PC-9 (cell line): Measurements from ENCODE around the gene SLC48A1. TPM values are rescaled to one million over a fixed set of nuclear protein-coding genes. Genes with fewer than 3 reads are reported as not detected.

ENCODE experiments used
- BruUV-seq: library from RNA; stranded (reverse); fragments of 400-500 nt; replicated peaks from 2 replicates; lab custom pipeline; 2021; lab: Mats Ljungman, UMichigan
- CTCF ChIA-PET: fragments of 300-600 bp; sonication (Branson Sonifier 250); formaldehyde crosslinking; loops from one replicate; lab custom pipeline; 2022; ENCODE audit warnings: antibody characterized with exemption; lab: Charles Lee
- POLR2A ChIA-PET: fragments of 300-600 bp; sonication (Branson Sonifier 250); formaldehyde crosslinking; loops from one replicate; lab custom pipeline; 2022; ENCODE audit warnings: antibody characterized with exemption; ENCODE audit not compliant: unreplicated experiment; lab: Charles Lee
- DNase-seq, 2 experiments: peaks; one replicate each; pipeline versions ENCODE4 v3.0.0 to v3.0.0-alpha.2; 2015 to 2022; ENCODE audit warnings: mixed read lengths in 1 of 2
- H2AFZ ChIP-seq: fragments of 200-600 bp; sonication (generic); 2 replicates; pipeline ENCODE4 v1.8.1; 2017; ENCODE audit warnings: antibody characterized with exemption
- H3F3A ChIP-seq: fragments of 200-600 bp; sonication (generic); 2 replicates; pipeline ENCODE4 v1.8.1; 2017; ENCODE audit warnings: antibody characterized with exemption, mild to moderate bottlenecking, low read depth; ENCODE audit not compliant: insufficient read depth
- H3K27ac ChIP-seq: fragments of 200-600 bp; sonication (generic); 2 replicates; pipeline ENCODE4 v1.6.1; 2016; ENCODE audit warnings: mixed run types
- H3K27me3 ChIP-seq: fragments of 200-600 bp; sonication (generic); 2 replicates; pipeline ENCODE4 v1.6.1; 2016; ENCODE audit warnings: low read depth, mixed run types; ENCODE audit not compliant: insufficient read depth
- H3K36me3 ChIP-seq: fragments of 200-600 bp; sonication (generic); 2 replicates; pipeline ENCODE4 v1.6.1; 2016; ENCODE audit warnings: low read depth, mixed run types
- H3K4me1 ChIP-seq: fragments of 200-600 bp; sonication (generic); replicated peaks from 2 replicates; pipeline ENCODE4 v1.6.1; 2016; ENCODE audit warnings: mixed run types; ENCODE audit not compliant: insufficient read depth
- H3K4me2 ChIP-seq: fragments of 200-600 bp; sonication (generic); 2 replicates; pipeline ENCODE4 v1.6.1; 2017; ENCODE audit warnings: mixed run types
- H3K4me3 ChIP-seq: fragments of 200-600 bp; sonication (generic); 2 replicates; pipeline ENCODE4 v1.6.1; 2016; ENCODE audit warnings: mixed run types
- H3K79me2 ChIP-seq: fragments of 200-600 bp; sonication (generic); 2 replicates; pipeline ENCODE4 v1.6.1; 2017; ENCODE audit warnings: low read depth, mixed run types
- H3K9me2 ChIP-seq: fragments of 200-600 bp; sonication (generic); 2 replicates; pipeline ENCODE4 v1.8.1; 2017; ENCODE audit warnings: mild to moderate bottlenecking; ENCODE audit not compliant: insufficient read depth
- H3K9me3 ChIP-seq: fragments of 200-600 bp; sonication (generic); 2 replicates; pipeline ENCODE4 v1.8.1; 2016; ENCODE audit warnings: low read depth; ENCODE audit not compliant: insufficient read depth
- H4K20me1 ChIP-seq: fragments of 200-600 bp; sonication (generic); 2 replicates; pipeline ENCODE4 v1.8.1; 2017; ENCODE audit not compliant: insufficient read depth
- EZH2 ChIP-seq: fragments of 200-600 bp; sonication (generic); IDR thresholded peaks from 2 replicates; pipeline ENCODE4 v1.8.0; 2017; ENCODE audit warnings: antibody characterized with exemption, low read depth
- intact Hi-C: fragments of 100-400 bp; cut with micrococcal nuclease; formaldehyde crosslinking; loops from one replicate; pipeline ENCODE4 v1.10.0; 2022; ENCODE audit not compliant: unreplicated experiment
- total RNA-seq: library from RNA; stranded (reverse); gene quantifications from 2 replicates; pipeline ENCODE4 v1.2.3, GENCODE V29; 2021
- TF ChIP-seq, protein P1 (sequence below): fragments of 200-600 bp; sonication (generic); conservative IDR thresholded peaks from 2 replicates; pipeline ENCODE4 v1.6.1; 2017; ENCODE audit warnings: mixed run types, antibody characterized with exemption, mild to moderate bottlenecking, moderate library complexity

Gene SLC48A1
- total RNA-seq, 1 experiment from 2014 or later, result 108 TPM

DNA sequence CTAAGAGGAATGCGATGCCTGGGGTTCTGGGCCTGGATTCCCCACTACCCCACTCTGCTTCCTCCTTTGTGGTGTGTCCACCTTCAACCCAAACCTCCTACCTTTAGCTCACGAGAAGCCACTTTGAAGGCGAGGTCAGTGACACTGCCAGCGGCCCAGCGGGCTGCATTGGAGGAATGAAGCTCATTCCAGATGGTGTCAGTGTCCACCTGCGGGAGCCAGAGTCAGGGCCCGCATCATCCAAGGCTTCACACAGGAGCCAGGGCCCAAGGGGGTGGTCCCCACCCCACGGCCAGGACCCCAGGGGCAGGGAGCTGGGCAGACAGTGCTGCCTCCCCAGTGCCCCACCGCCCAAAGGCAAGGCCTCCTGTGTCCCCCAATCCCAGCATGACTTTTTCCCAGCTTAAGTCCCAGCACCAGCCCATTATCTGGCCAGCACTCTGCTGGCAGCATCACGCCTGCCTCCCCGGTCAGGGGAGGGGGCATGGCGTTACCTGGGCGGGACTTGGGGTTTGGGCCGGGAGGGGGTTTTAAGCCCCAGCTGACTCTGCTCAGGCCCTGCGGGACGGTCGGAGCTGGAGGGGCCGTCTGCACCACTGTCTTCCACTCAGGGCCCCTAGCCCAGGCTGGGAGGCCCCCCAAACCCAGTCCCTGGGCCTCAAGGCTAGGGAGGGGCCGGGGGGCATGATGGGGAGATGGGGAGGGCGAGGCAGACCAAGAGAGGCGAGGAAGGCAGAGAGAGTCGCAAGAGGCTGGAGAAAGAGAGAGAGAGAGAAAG, 16.9 kb downstream of the SLC48A1 start:
- H3K79me2 ChIP-seq, result no peaks in the 10 kb centered on the region
- no peaks in the 10 kb centered on the region for H3K9me3 ChIP-seq
- H3K27ac ChIP-seq, result no peak overlapping the region
- no peaks in the 10 kb centered on the region for H3K4me1 ChIP-seq
- no peak overlapping the region for H3K4me3 ChIP-seq
- BruUV-seq, result no TSS peak
- ChIA-PET POLR2A (no interaction called here), CTCF (interaction anchor here (0.6 to 0.7 kb wide), 2 partner anchors 40 to 278 kb away, joined by 3 read pairs; no protein-coding TSS in a partner anchor)
- no peaks in the 10 kb centered on the region for H4K20me1 ChIP-seq
- no peak overlapping the region for H3K4me2 ChIP-seq
- no peaks in the 10 kb centered on the region for H3K9me2 ChIP-seq
- H3K36me3 ChIP-seq, result peaks cover 4% of the 10 kb centered on the region; the same call in 1 of the 2 replicates
- DNase-seq, result peak in 1 of 2 experiments; percentile 23
- H3K27me3 ChIP-seq, result no peaks in the 10 kb centered on the region
- intact Hi-C loops, result no loop called here
- TF ChIP-seq, protein P1, sequence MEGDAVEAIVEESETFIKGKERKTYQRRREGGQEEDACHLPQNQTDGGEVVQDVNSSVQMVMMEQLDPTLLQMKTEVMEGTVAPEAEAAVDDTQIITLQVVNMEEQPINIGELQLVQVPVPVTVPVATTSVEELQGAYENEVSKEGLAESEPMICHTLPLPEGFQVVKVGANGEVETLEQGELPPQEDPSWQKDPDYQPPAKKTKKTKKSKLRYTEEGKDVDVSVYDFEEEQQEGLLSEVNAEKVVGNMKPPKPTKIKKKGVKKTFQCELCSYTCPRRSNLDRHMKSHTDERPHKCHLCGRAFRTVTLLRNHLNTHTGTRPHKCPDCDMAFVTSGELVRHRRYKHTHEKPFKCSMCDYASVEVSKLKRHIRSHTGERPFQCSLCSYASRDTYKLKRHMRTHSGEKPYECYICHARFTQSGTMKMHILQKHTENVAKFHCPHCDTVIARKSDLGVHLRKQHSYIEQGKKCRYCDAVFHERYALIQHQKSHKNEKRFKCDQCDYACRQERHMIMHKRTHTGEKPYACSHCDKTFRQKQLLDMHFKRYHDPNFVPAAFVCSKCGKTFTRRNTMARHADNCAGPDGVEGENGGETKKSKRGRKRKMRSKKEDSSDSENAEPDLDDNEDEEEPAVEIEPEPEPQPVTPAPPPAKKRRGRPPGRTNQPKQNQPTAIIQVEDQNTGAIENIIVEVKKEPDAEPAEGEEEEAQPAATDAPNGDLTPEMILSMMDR, result no peak
- no peak for TF ChIP-seq EZH2
- no peaks in the 10 kb centered on the region; the same call in 1 of the 2 replicates for H3F3A ChIP-seq
- H2AFZ ChIP-seq, result no peak overlapping the region

DNA sequence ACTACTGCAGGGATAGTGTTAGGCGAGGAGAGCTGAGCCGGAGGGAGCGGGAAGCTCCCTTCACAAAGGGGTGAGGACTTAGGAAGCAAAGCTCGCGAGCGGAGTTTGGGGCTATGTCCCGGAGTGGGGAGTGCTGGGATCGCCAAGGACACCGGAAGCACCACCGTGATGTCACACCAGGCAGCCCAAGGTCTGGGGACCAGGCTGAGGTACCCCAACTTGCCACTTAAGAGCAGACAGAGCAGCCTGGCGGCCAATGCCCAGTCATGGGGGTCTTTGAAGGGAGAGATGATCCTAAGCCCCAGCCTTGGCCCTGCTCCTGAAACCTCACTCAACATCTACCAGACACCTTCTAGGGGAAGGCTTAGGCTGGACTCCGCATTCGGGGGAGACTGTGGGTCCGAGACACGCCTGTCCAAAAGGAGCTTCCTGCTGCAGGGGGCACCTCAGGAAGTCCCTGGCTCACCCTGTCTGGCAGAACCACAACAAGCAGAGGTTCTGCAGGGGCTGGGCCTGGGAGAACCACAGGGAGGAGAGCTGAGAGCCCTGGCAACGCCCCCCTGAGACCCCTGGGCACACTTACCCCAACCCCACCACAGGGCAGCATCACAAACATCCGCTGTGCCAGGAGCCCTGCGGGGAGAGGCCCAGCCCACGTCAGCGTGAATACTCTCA, 17.8 kb downstream of the SLC48A1 start:
- H3K4me2 ChIP-seq, result no peak overlapping the region
- H3K4me1 ChIP-seq, result no peaks in the 10 kb centered on the region
- no peaks in the 10 kb centered on the region for H3K9me3 ChIP-seq
- no TSS peak for BruUV-seq
- CTCF ChIA-PET, result interaction anchor here (0.6 kb wide), 1 partner anchor 106 kb away, joined by 3 read pairs; no protein-coding TSS in a partner anchor
- no peaks in the 10 kb centered on the region for H3K79me2 ChIP-seq
- intact Hi-C loops, result no loop called here
- no peaks in the 10 kb centered on the region; the same call in 1 of the 2 replicates for H3F3A ChIP-seq
- no peak for DNase-seq
- TF ChIP-seq, protein P1, result no peak
- TF ChIP-seq EZH2, result no peak
- POLR2A ChIA-PET, result no interaction called here
- H3K27ac ChIP-seq, result no peak overlapping the region
- no peaks in the 10 kb centered on the region for H3K27me3 ChIP-seq
- no peaks in the 10 kb centered on the region for H4K20me1 ChIP-seq
- H2AFZ ChIP-seq, result no peak overlapping the region
- H3K9me2 ChIP-seq, result no peaks in the 10 kb centered on the region
- H3K36me3 ChIP-seq, result peaks cover 4% of the 10 kb centered on the region; the same call in 1 of the 2 replicates
- no peak overlapping the region for H3K4me3 ChIP-seq

GRCh38 chr12:47791351-47791746, 18.3 kb downstream of the SLC48A1 start:
- TF ChIP-seq, protein P1, result no peak
- Histone ChIP-seq H3K36me3 (peaks cover 4% of the 10 kb centered on the region; the same call in 1 of the 2 replicates), H3K4me3 (no peak overlapping the region), H3K9me2 (no peaks in the 10 kb centered on the region), H3F3A (no peaks in the 10 kb centered on the region; the same call in 1 of the 2 replicates), H2AFZ (no peak overlapping the region), H3K79me2 (no peaks in the 10 kb centered on the region), H3K27ac (no peak overlapping the region), H3K9me3 (no peaks in the 10 kb centered on the region), H4K20me1 (no peaks in the 10 kb centered on the region), H3K4me2 (no peak overlapping the region), H3K27me3 (no peaks in the 10 kb centered on the region), H3K4me1 (no peaks in the 10 kb centered on the region)
- no TSS peak for BruUV-seq
- POLR2A ChIA-PET, result no interaction called here
- CTCF ChIA-PET, result interaction anchor here (0.6 kb wide), 1 partner anchor 106 kb away, joined by 3 read pairs; no protein-coding TSS in a partner anchor
- intact Hi-C loops, result no loop called here
- DNase-seq, result no peak
